B cell (primary cell): ENCODE results near the gene PACSIN1. TPM values are rescaled to one million over a fixed set of nuclear protein-coding genes. Genes with fewer than 3 reads are reported as not detected.

ENCODE experiments used
- ATAC-seq: fragments of 200-7000 bp; cut with Tn5 transposase; one replicate; pipeline ENCODE4 v1.10.0; 2021; ENCODE audit warnings: low read depth, mild to moderate bottlenecking, moderate number of reproducible peaks, moderate library complexity
- CTCF ChIA-PET: fragments of 350-600 bp; sonication (Branson Sonifier 250); formaldehyde crosslinking; loops from one replicate; lab custom pipeline; 2021; ENCODE audit warnings: antibody characterized with exemption, inconsistent platforms; lab: Charles Lee
- POLR2A ChIA-PET: fragments of 350-600 bp; sonication (Branson Sonifier 250); formaldehyde crosslinking; loops from one replicate; lab custom pipeline; 2021; ENCODE audit warnings: antibody characterized with exemption; lab: Charles Lee
- DNase-seq: peaks from one replicate; pipeline ENCODE4 v3.0.0; 2013
- H2AFZ ChIP-seq: 2 replicates; pipeline ENCODE4 v1.6.1; 2012; ENCODE audit warnings: mild to moderate bottlenecking, low read depth, low read length; ENCODE audit not compliant: insufficient read depth, poor library complexity, severe bottlenecking
- H3K27ac ChIP-seq, 2 donors: 1 replicate in 1 of 2; 2 replicates in 1 of 2; pipeline ENCODE4 v1.5.1; 2012 to 2013; ENCODE audit warnings: low read length in 2 of 2, mild to moderate bottlenecking in 2 of 2, moderate library complexity in 1 of 2
- H3K27me3 ChIP-seq, 4 experiments: fragments of 200-600 bp in 1 of 4; sonication (generic) in 1 of 4; replicated peaks in 1 of 4; 1 replicate in 2 of 4; 2 replicates in 2 of 4; pipeline versions ENCODE4 v1.6.1 to v1.7.0; 2013 to 2016; ENCODE audit warnings: low read length in 3 of 4, mild to moderate bottlenecking in 2 of 4, mixed read lengths in 1 of 4, moderate library complexity in 1 of 4; ENCODE audit not compliant: insufficient read depth in 4 of 4, control insufficient read depth in 3 of 4; ENCODE audit errors: control extremely low read depth in 1 of 4
- H3K36me3 ChIP-seq, 2 experiments: replicated peaks in 1 of 2; 1 replicate in 1 of 2; 2 replicates in 1 of 2; pipeline versions ENCODE4 v1.6.1 to v1.7.1; 2013; ENCODE audit warnings: low read length in 1 of 2; ENCODE audit not compliant: insufficient read depth in 2 of 2, control insufficient read depth in 1 of 2; ENCODE audit errors: control extremely low read depth in 1 of 2, extremely low read depth in 1 of 2
- H3K4me1 ChIP-seq, 2 donors: fragments of 200-600 bp in 1 of 2; sonication (generic) in 1 of 2; 1 replicate in 1 of 2; 2 replicates in 1 of 2; pipeline versions ENCODE4 v1.5.1 to v1.6.1; 2013 to 2017; ENCODE audit warnings: low read length in 2 of 2; ENCODE audit not compliant: control insufficient read depth in 2 of 2, insufficient read depth in 2 of 2
- H3K4me2 ChIP-seq: replicated peaks from 2 replicates; pipeline ENCODE3; 2012; ENCODE audit warnings: mild to moderate bottlenecking, low read depth, low read length; ENCODE audit not compliant: poor library complexity, severe bottlenecking
- H3K4me3 ChIP-seq, 5 experiments: fragments of 200-600 bp in 1 of 5; sonication (generic) in 1 of 5; 1 replicate in 3 of 5; 2 replicates in 2 of 5; pipeline versions ENCODE4 v1.5.1 to v1.7.0; 2011 to 2016; ENCODE audit warnings: low read length in 4 of 5, mild to moderate bottlenecking in 4 of 5, low read depth in 2 of 5, control low read depth in 1 of 5, moderate library complexity in 1 of 5; ENCODE audit not compliant: insufficient read depth in 1 of 5; ENCODE audit errors: control extremely low read depth in 1 of 5, extremely low read depth in 1 of 5
- H3K79me2 ChIP-seq: fragments of 200-600 bp; sonication (generic); one replicate; pipeline ENCODE4 v1.6.0; 2016; ENCODE audit warnings: low read length; ENCODE audit not compliant: control insufficient read depth, insufficient read depth
- H3K9ac ChIP-seq: fragments of 200-600 bp; sonication (generic); 2 replicates; pipeline ENCODE4 v1.6.1; 2017; ENCODE audit warnings: mild to moderate bottlenecking, low read length, moderate library complexity
- H3K9me3 ChIP-seq, 3 donors: one replicate each; pipeline versions ENCODE4 v1.6.1 to v1.7.1; 2013; ENCODE audit warnings: low read length in 2 of 3; ENCODE audit not compliant: control insufficient read depth in 2 of 3, insufficient read depth in 1 of 3; ENCODE audit errors: control extremely low read depth in 1 of 3
- H4K20me1 ChIP-seq: 2 replicates; pipeline ENCODE4 v1.6.0; 2012; ENCODE audit warnings: mild to moderate bottlenecking, low read length; ENCODE audit not compliant: insufficient read depth, control insufficient read depth, poor library complexity, severe bottlenecking
- H3K27ac Mint-ChIP-seq: one replicate; pipeline ENCODE4 v1.8.0; 2021; ENCODE audit warnings: mixed read lengths
- H3K27me3 Mint-ChIP-seq: one replicate; pipeline ENCODE4 v1.8.0; 2021; ENCODE audit warnings: mixed read lengths
- H3K4me1 Mint-ChIP-seq: one replicate; pipeline ENCODE4 v1.8.0; 2021; ENCODE audit warnings: mixed read lengths
- H3K4me3 Mint-ChIP-seq: one replicate; pipeline ENCODE4 v1.8.0; 2021; ENCODE audit warnings: mixed read lengths
- H3K9me3 Mint-ChIP-seq: one replicate; pipeline ENCODE4 v1.8.0; 2022; ENCODE audit warnings: mixed read lengths; ENCODE audit not compliant: insufficient read depth
- CTCF ChIP-seq: fragments of 200-600 bp; IDR thresholded peaks from one replicate; pipeline ENCODE4 v1.8.0; 2022; ENCODE audit warnings: antibody characterized with exemption, mild to moderate bottlenecking
- EZH2 ChIP-seq: IDR thresholded peaks from 2 replicates; pipeline ENCODE4 v1.6.1; 2012; ENCODE audit warnings: borderline replicate concordance, low read depth, mild to moderate bottlenecking, moderate library complexity, low read length; ENCODE audit not compliant: insufficient read depth, poor library complexity, severe bottlenecking
- WGBS: methylation state at CpG from one replicate; pipeline ENCODE4 v1.1.5; 2013; ENCODE audit warnings: missing lambda C conversion rate; ENCODE audit not compliant: insufficient coverage; 5-methylcytosine and 5-hydroxymethylcytosine counted together
- intact Hi-C: fragments of 100-400 bp; cut with micrococcal nuclease; formaldehyde crosslinking; loops from one replicate; pipeline ENCODE4 v1.10.0; 2022
- polyA plus RNA-seq: library from polyadenylated mRNA; depleted of rRNA; stranded (reverse); fragments of >200 nt; gene quantifications from 2 replicates; pipeline ENCODE4 v1.2.3, GENCODE V29; 2012
- total RNA-seq, 2 donors: library from RNA; stranded (reverse); fragments of 120-200 nt in 1 of 2; gene quantifications; 1 replicate in 1 of 2; 2 replicates in 1 of 2; pipeline versions ENCODE4 v1.2.3 to v1.2.4, GENCODE V29; 2013 to 2022

PACSIN1 gene
- total and polyA plus RNA-seq, 2 donors (not counting 1 experiment from before 2014, with no cell fraction given): 0.18 to 0.20 TPM

- Histone ChIP-seq H3K9ac (no peak overlapping the region), H3K79me2 (no peaks in the 10 kb centered on the region), H3K9me3 (no peaks in the 10 kb centered on the region), H4K20me1 (no peaks in the 10 kb centered on the region), H3K4me1 (no peaks in the 10 kb centered on the region), H3K36me3 (no peaks in the 10 kb centered on the region), H3K27me3 (peaks cover 0 to 12% (median 2%) of the 10 kb centered on the region in 4 experiments), H3K4me3 (no peak overlapping the region), H2AFZ (no peak overlapping the region), H3K27ac (no peak overlapping the region), H3K4me2 (no peak overlapping the region)
- no peaks in the 10 kb centered on the region for H3K27me3 Mint-ChIP-seq
- no peak for TF ChIP-seq EZH2
- H3K9me3 Mint-ChIP-seq: no peaks in the 10 kb centered on the region
- no peak for ATAC-seq
- ChIA-PET POLR2A (no interaction called here), CTCF (no interaction called here)
- no peak overlapping the region for H3K4me3 Mint-ChIP-seq
- intact Hi-C loops: no loop called here
- no peak for DNase-seq
- WGBS: 91% methylated on average over 6 of the region's 8 CpGs
- H3K4me1 Mint-ChIP-seq: no peaks in the 10 kb centered on the region
- H3K27ac Mint-ChIP-seq: no peak overlapping the region
Observed at GRCh38 chr6:34573567-34574183, 107.8 kb downstream of the PACSIN1 start.

GRCh38 chr6:34574647-34575293, 108.9 kb downstream of the PACSIN1 start:
- no peak overlapping the region for H3K27ac Mint-ChIP-seq
- no peaks in the 10 kb centered on the region for H3K9me3 ChIP-seq
- no peaks in the 10 kb centered on the region for H3K27me3 Mint-ChIP-seq
- no peaks in the 10 kb centered on the region for H3K9me3 Mint-ChIP-seq
- H3K4me3 ChIP-seq: no peak overlapping the region
- H3K4me1 ChIP-seq: no peaks in the 10 kb centered on the region
- H3K27me3 ChIP-seq: peaks cover 0 to 7% (median 1%) of the 10 kb centered on the region in 4 experiments
- CTCF ChIA-PET: interaction anchor here (1.3 kb wide), 1 partner anchor 34 kb away, joined by 6 read pairs; no protein-coding TSS in a partner anchor
- intact Hi-C loops: no loop called here
- H2AFZ ChIP-seq: no peak overlapping the region
- ATAC-seq (no peak), DNase-seq (no peak)
- 94% methylated on average over 9 of the region's 10 CpGs for WGBS
- H3K4me1 Mint-ChIP-seq: no peaks in the 10 kb centered on the region
- H3K4me3 Mint-ChIP-seq: no peak overlapping the region
- H3K27ac ChIP-seq: no peak overlapping the region
- POLR2A ChIA-PET: no interaction called here
- no peaks in the 10 kb centered on the region for H3K79me2 ChIP-seq
- H3K36me3 ChIP-seq: no peaks in the 10 kb centered on the region
- no peak overlapping the region for H3K9ac ChIP-seq
- no peaks in the 10 kb centered on the region for H4K20me1 ChIP-seq
- TF ChIP-seq CTCF: no peak
- no peak for TF ChIP-seq EZH2
- no peak overlapping the region for H3K4me2 ChIP-seq
